KMS-11 (cell line): ENCODE data around the gene PACSIN1.

Experiments used
- H2AFZ ChIP-seq: fragments of 200-600 bp; sonication (generic); 2 replicates; pipeline ENCODE4 v1.6.1; 2016; ENCODE audit warnings: antibody characterized with exemption, mixed run types, low read depth
- H3K27ac ChIP-seq: fragments of 200-600 bp; sonication (generic); 2 replicates; pipeline ENCODE4 v1.6.1; 2016; ENCODE audit warnings: mild to moderate bottlenecking, mixed run types
- H3K27me3 ChIP-seq: fragments of 200-600 bp; sonication (generic); 2 replicates; pipeline ENCODE4 v1.6.1; 2017; ENCODE audit warnings: mild to moderate bottlenecking, low read depth, mixed run types, moderate library complexity; ENCODE audit not compliant: insufficient read depth
- H3K36me3 ChIP-seq: fragments of 200-600 bp; sonication (generic); 2 replicates; pipeline ENCODE4 v1.6.1; 2017; ENCODE audit warnings: mild to moderate bottlenecking, mixed run types; ENCODE audit not compliant: insufficient read depth
- H3K4me1 ChIP-seq: fragments of 200-600 bp; sonication (generic); 2 replicates; pipeline ENCODE4 v1.6.1; 2016; ENCODE audit warnings: mild to moderate bottlenecking, low read depth, mixed run types; ENCODE audit not compliant: poor library complexity, severe bottlenecking
- H3K4me2 ChIP-seq: fragments of 200-600 bp; sonication (generic); 2 replicates; pipeline ENCODE4 v1.7.0; 2016; ENCODE audit warnings: mild to moderate bottlenecking, mixed run types
- H3K4me3 ChIP-seq: fragments of 200-600 bp; sonication (generic); IDR thresholded peaks from 2 replicates; pipeline ENCODE4 v1.6.1; 2017; ENCODE audit warnings: low read depth, low read length, mixed read lengths; ENCODE audit not compliant: insufficient read depth
- H3K79me2 ChIP-seq: fragments of 200-600 bp; sonication (generic); 2 replicates; pipeline ENCODE4 v1.6.1; 2016; ENCODE audit warnings: low read depth, mixed run types; ENCODE audit not compliant: insufficient read depth
- H3K9ac ChIP-seq: fragments of 200-600 bp; sonication (generic); 2 replicates; pipeline ENCODE4 v1.6.1; 2016; ENCODE audit warnings: mild to moderate bottlenecking, mixed run types
- H4K20me1 ChIP-seq: fragments of 200-600 bp; sonication (generic); 2 replicates; pipeline ENCODE4 v1.6.1; 2016; ENCODE audit warnings: mild to moderate bottlenecking, mixed run types; ENCODE audit not compliant: insufficient read depth
- CTCF ChIP-seq: fragments of 200-600 bp; sonication (generic); conservative IDR thresholded peaks from 2 replicates; pipeline ENCODE4 v1.6.1; 2017; ENCODE audit warnings: low read depth, mild to moderate bottlenecking, antibody characterized with exemption, low read length, moderate library complexity, mixed read lengths

The PACSIN1 gene

GRCh38 chr6:34441526-34441925 is 24.4 kb upstream of the PACSIN1 start:
- no peak overlapping the region for H3K4me2 ChIP-seq
- H3K27ac ChIP-seq, result no peak overlapping the region

GRCh38 chr6:34445313-34445860 is 20.5 kb upstream of the PACSIN1 start:
- TF ChIP-seq CTCF, result no peak
- no peak overlapping the region for H3K4me3 ChIP-seq
- no peak overlapping the region for H3K4me2 ChIP-seq
- H3K36me3 ChIP-seq, result no peaks in the 10 kb centered on the region
- no peaks in the 10 kb centered on the region for H3K27me3 ChIP-seq
- no peak overlapping the region for H3K27ac ChIP-seq
- no peak overlapping the region for H3K9ac ChIP-seq
- peaks cover 7% of the 10 kb centered on the region for H3K4me1 ChIP-seq
- no peak overlapping the region for H2AFZ ChIP-seq
- no peaks in the 10 kb centered on the region for H3K79me2 ChIP-seq
- H4K20me1 ChIP-seq, result no peaks in the 10 kb centered on the region

More at GRCh38 chr6:34441526-34441925, 24.4 kb upstream of the PACSIN1 start:
- no peak overlapping the region for H2AFZ ChIP-seq
- no peak overlapping the region for H3K4me3 ChIP-seq
- TF ChIP-seq CTCF, result no peak
- no peaks in the 10 kb centered on the region for H3K36me3 ChIP-seq
- peaks cover 7% of the 10 kb centered on the region for H3K4me1 ChIP-seq
- no peak overlapping the region for H3K9ac ChIP-seq
- no peaks in the 10 kb centered on the region for H3K79me2 ChIP-seq
- H4K20me1 ChIP-seq, result no peaks in the 10 kb centered on the region
- H3K27me3 ChIP-seq, result no peaks in the 10 kb centered on the region

GRCh38 chr6:34447386-34447785 is 18.5 kb upstream of the PACSIN1 start:
- H3K4me2 ChIP-seq, result no peak overlapping the region
- H3K36me3 ChIP-seq, result no peaks in the 10 kb centered on the region
- no peaks in the 10 kb centered on the region for H3K79me2 ChIP-seq
- no peaks in the 10 kb centered on the region for H4K20me1 ChIP-seq
- no peak overlapping the region for H3K4me3 ChIP-seq
- TF ChIP-seq CTCF, result no peak
- no peak overlapping the region for H3K27ac ChIP-seq
- no peak overlapping the region for H3K9ac ChIP-seq
- H3K4me1 ChIP-seq, result no peaks in the 10 kb centered on the region
- H3K27me3 ChIP-seq, result no peaks in the 10 kb centered on the region
- no peak overlapping the region for H2AFZ ChIP-seq

- Histone ChIP-seq H3K27ac (no peak overlapping the region), H3K4me1 (no peaks in the 10 kb centered on the region), H3K79me2 (no peaks in the 10 kb centered on the region), H4K20me1 (no peaks in the 10 kb centered on the region), H3K36me3 (no peaks in the 10 kb centered on the region), H3K9ac (no peak overlapping the region), H3K4me2 (no peak overlapping the region), H3K4me3 (no peak overlapping the region), H3K27me3 (no peaks in the 10 kb centered on the region), H2AFZ (no peak overlapping the region)
- no peak for TF ChIP-seq CTCF
Measured at GRCh38 chr6:34447910-34448309, 18.0 kb upstream of the PACSIN1 start.
